Measurements from ENCODE around the gene ZNF726. TPM values are rescaled to one million over a fixed set of nuclear protein-coding genes. Genes with fewer than 3 reads are reported as not detected.

The ZNF726 gene
- total RNA-seq = 1 to 10 TPM; 2.6 to 3.5 TPM
- 2.3 TPM for polyA plus RNA-seq (2013, experiment 1 of 2)
- polyA plus RNA-seq (2013, experiment 2 of 2) = 2.5 TPM
- 0.49 to 18.8 (median 4.3) reads per million in 172 experiments for total RNA-seq

DNA sequence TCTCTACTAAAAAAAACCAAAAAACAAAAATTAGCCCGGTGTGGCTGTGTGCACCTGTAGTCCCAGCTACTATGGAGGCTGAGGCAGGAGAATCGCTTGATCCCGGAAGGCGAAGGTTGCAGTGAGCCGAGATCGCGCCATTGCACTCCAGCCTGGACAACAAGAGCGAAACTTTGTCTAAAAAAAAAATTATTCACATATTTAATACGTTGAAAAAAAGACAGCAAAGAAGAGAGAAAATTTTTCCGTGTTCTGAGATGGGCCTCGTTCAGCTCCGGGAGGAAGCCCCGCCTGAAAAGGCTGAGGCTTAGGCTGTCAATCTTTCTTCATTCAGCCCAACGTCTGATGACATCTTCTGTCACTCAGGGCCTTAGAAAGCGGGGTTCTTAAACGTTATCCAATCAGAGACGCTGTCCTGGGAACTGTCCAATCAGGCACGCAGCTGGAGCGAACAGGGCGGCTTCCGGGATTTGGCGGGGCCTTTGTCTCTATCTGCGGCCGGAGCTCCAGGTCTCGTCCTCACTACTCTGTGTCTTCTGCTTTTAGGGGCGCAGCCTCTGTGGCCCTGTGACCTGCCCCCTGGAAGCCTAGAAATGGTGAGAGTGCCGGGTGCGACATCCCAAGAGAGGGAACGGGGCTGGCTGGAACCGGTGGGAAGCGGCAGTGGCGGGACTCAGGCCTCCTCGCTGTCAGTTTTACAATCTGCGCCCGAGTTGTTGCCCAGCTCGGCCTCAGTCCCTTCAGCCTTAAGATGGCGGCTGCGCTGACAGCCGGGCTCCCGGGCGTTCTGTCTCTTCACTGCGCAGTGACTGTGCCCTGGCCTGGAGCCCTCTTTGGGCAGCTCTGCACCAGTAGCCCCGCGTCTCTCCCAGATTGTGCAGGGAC is at the start of gene ZNF726:
TSS of gene ZNF726 (plus strand) at position 485 of the 885 bp plus-strand sequence. CDS start at position 594, 109 bp downstream.
- peak within 1 kb of the TSS in 1 of 2 donors; percentile 53 for H3K27ac ChIP-seq (ENCODE audit: low read depth in 1 of 2, low read length in 2 of 2)
- no peaks in the 10 kb centered on the region for H3K36me3 ChIP-seq (ENCODE audit: insufficient read depth, low read length)
- DNase-seq = peak; percentile 72 to 95 (median 79)
- H3K9me3 Mint-ChIP-seq = no peaks in the 10 kb centered on the region
- no peaks in the 10 kb centered on the region for H3K27me3 Mint-ChIP-seq
- no peaks in the 10 kb centered on the region for H3K27me3 ChIP-seq (ENCODE audit: control insufficient read depth in 1 of 2, insufficient read depth in 2 of 2, low read length in 2 of 2)
- peak within 1 kb of the TSS; percentile 98 for H3K4me3 Mint-ChIP-seq
- ATAC-seq (ENCODE audit: poor library complexity) = peak; percentile 99
- peaks cover 16% of the 10 kb centered on the region for H3K4me1 ChIP-seq (ENCODE audit: insufficient read depth, low read length)
- peaks cover 3% of the 10 kb centered on the region for H3K36me3 Mint-ChIP-seq (ENCODE audit: low read depth)
- no peaks in the 10 kb centered on the region for H3K9me3 ChIP-seq (ENCODE audit: control insufficient read depth in 1 of 2, insufficient read depth in 1 of 2, low read length in 2 of 2)
- TF ChIP-seq, protein P1, sequence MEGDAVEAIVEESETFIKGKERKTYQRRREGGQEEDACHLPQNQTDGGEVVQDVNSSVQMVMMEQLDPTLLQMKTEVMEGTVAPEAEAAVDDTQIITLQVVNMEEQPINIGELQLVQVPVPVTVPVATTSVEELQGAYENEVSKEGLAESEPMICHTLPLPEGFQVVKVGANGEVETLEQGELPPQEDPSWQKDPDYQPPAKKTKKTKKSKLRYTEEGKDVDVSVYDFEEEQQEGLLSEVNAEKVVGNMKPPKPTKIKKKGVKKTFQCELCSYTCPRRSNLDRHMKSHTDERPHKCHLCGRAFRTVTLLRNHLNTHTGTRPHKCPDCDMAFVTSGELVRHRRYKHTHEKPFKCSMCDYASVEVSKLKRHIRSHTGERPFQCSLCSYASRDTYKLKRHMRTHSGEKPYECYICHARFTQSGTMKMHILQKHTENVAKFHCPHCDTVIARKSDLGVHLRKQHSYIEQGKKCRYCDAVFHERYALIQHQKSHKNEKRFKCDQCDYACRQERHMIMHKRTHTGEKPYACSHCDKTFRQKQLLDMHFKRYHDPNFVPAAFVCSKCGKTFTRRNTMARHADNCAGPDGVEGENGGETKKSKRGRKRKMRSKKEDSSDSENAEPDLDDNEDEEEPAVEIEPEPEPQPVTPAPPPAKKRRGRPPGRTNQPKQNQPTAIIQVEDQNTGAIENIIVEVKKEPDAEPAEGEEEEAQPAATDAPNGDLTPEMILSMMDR (IDR thresholded peaks at IDR 0.05) = no peak
- POLR2A ChIA-PET = interaction anchor here (0.6 to 2.8 kb wide), 11 partner anchors 97 to 641 kb away, joined by 3 to 32 read pairs (median 5); partner anchors contain the start of genes ZNF254, ZNF675, ZNF681 and ZNF91
- H3K27ac Mint-ChIP-seq = peak within 1 kb of the TSS; percentile 87
- CTCF ChIA-PET = no interaction called here
- peaks cover 7% of the 10 kb centered on the region for H3K4me1 Mint-ChIP-seq (ENCODE audit: low read depth)
- peak within 1 kb of the TSS; percentile 74 for H3K4me3 ChIP-seq (ENCODE audit: low read length)
- intact Hi-C loops (cut with DNase I, micrococcal nuclease) = loop anchor here (2.0 to 10.0 kb wide), 11 partner anchors 118 to 1282 kb away; partner anchors contain the start of genes ZNF675 (in 2 of the 2), ZNF492 (in 1 of the 2), ZNF681 (in 1 of the 2) and ZNF91 (in 1 of the 2)

DNA sequence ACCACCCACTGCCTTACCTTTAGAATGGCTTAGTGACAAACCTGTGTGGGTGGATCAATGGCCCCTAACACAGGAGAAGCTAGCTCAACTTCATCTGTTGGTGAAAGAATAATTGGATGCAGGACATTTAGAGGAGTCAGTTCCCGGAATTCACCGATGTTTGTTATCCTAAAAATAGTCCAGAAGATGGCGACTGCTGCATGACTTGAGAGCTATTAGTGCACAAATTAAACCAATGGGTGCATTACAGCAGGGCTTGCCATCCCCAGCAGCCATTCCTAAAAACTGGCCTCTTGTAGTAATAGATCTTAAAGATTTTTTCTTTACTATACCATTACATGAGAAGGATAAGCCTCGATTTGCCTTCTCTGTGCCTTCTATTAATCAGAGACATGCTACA is 46.8 kb upstream of the ZNF726 start:
- intact Hi-C loops (cut with DNase I, micrococcal nuclease) = no loop called here
- Mint-ChIP-seq H3K9me3 (peaks cover 12% of the 10 kb centered on the region), H3K4me1 (ENCODE audit: low read depth) (no peaks in the 10 kb centered on the region), H3K27ac (no peak overlapping the region), H3K36me3 (ENCODE audit: low read depth) (no peaks in the 10 kb centered on the region), H3K27me3 (no peaks in the 10 kb centered on the region), H3K4me3 (no peak overlapping the region)
- TF ChIP-seq, protein P1 (IDR thresholded peaks at IDR 0.05) = no peak
- DNase-seq (no peak), ATAC-seq (ENCODE audit: poor library complexity) (no peak)
- Histone ChIP-seq H3K4me1 (ENCODE audit: insufficient read depth, low read length) (no peaks in the 10 kb centered on the region), H3K36me3 (ENCODE audit: insufficient read depth, low read length) (no peaks in the 10 kb centered on the region), H3K27me3 (ENCODE audit: control insufficient read depth in 1 of 2, insufficient read depth in 2 of 2, low read length in 2 of 2) (no peaks in the 10 kb centered on the region), H3K9me3 (ENCODE audit: control insufficient read depth in 1 of 2, insufficient read depth in 1 of 2, low read length in 2 of 2) (peaks cover 0 to 7% of the 10 kb centered on the region in 2 experiments), H3K27ac (ENCODE audit: low read depth in 1 of 2, low read length in 2 of 2) (no peak overlapping the region), H3K4me3 (ENCODE audit: low read length) (no peak overlapping the region)
- ChIA-PET CTCF (interaction anchor here (0.6 kb wide), 1 partner anchor 658 kb away, joined by 3 read pairs; no protein-coding TSS in a partner anchor), POLR2A (no interaction called here)

DNA sequence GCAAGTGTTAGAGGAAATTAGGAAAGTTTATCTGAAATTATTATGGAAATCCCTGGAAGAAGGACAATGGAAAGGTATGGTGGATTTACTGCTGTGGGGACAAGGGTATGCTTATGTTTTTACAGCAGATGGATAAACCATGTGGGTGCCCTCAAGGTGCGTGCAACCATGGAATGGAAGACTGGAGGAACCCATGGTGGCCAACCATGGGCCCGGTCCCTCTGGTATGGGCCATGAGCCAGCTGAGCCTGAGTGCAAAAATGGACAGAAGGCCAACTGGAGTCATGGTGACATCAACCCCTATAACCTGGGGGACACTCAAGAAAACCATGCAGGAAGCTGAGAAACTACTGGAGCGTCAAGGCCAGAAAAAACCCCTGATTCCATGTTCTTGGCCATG is 46.1 kb upstream of the ZNF726 start:
- Histone ChIP-seq H3K36me3 (ENCODE audit: insufficient read depth, low read length) (no peaks in the 10 kb centered on the region), H3K27ac (ENCODE audit: low read depth in 1 of 2, low read length in 2 of 2) (no peak overlapping the region), H3K27me3 (ENCODE audit: control insufficient read depth in 1 of 2, insufficient read depth in 2 of 2, low read length in 2 of 2) (no peaks in the 10 kb centered on the region), H3K9me3 (ENCODE audit: control insufficient read depth in 1 of 2, insufficient read depth in 1 of 2, low read length in 2 of 2) (peaks cover 0 to 7% of the 10 kb centered on the region in 2 experiments), H3K4me3 (ENCODE audit: low read length) (no peak overlapping the region), H3K4me1 (ENCODE audit: insufficient read depth, low read length) (no peaks in the 10 kb centered on the region)
- Mint-ChIP-seq H3K27ac (no peak overlapping the region), H3K4me3 (no peak overlapping the region), H3K27me3 (no peaks in the 10 kb centered on the region), H3K4me1 (ENCODE audit: low read depth) (no peaks in the 10 kb centered on the region), H3K9me3 (peaks cover 12% of the 10 kb centered on the region), H3K36me3 (ENCODE audit: low read depth) (no peaks in the 10 kb centered on the region)
- DNase-seq (no peak), ATAC-seq (ENCODE audit: poor library complexity) (no peak)
- ChIA-PET POLR2A (no interaction called here), CTCF (no interaction called here)
- TF ChIP-seq, protein P1 (IDR thresholded peaks at IDR 0.05) = no peak
- intact Hi-C loops (cut with DNase I, micrococcal nuclease) = no loop called here
